Diencephalon (tissue), 1 donor: ENCODE measurements around the gene CHMP1B. TPM values are rescaled to one million over a fixed set of nuclear protein-coding genes. Genes with fewer than 3 reads are reported as not detected.

ENCODE experiments used
- total RNA-seq: library from RNA; depleted of rRNA; stranded (reverse); fragments of >200 nt; gene quantifications from one replicate; pipeline ENCODE4 v1.2.3, GENCODE V29; 2014

Gene CHMP1B, protein sequence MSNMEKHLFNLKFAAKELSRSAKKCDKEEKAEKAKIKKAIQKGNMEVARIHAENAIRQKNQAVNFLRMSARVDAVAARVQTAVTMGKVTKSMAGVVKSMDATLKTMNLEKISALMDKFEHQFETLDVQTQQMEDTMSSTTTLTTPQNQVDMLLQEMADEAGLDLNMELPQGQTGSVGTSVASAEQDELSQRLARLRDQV
- total RNA-seq: 49.8 TPM

DNA sequence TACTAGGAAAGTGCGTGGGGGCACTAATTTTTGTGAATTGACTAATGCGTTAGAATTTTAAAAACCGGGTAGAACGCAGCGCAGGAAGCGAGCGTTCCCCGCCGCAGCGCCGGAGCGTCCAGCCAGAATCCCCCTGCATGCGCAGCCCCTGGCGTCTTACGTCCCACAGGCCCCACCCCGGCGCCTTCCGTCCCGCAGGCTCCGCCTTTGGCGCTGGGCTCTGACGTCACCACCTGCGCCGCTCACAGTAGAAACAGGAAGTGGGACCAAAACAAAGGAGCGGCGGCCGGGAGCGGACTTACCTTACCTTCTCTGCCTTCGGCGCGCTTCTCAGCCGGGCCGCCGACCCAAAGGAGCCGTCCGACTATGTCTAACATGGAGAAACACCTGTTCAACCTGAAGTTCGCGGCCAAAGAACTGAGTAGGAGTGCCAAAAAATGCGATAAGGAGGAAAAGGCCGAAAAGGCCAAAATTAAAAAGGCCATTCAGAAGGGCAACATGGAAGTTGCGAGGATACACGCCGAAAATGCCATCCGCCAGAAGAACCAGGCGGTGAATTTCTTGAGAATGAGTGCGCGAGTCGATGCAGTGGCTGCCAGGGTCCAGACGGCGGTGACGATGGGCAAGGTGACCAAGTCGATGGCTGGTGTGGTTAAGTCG lies at the start of gene CHMP1B:
CHMP1B (plus strand) TSS at position 268 of the 660 bp plus-strand sequence; CDS start at position 367, 99 bp downstream.

Other genes with a start within 250 kb of the CHMP1B start
- gene SLC35G4, start 241.8 kb upstream of the CHMP1B start, total RNA-seq: not detected
- gene GNAL, start 162.1 kb upstream of the CHMP1B start, total RNA-seq: 122 TPM
- 23.5 TPM for gene MPPE1, start 56.9 kb downstream of the CHMP1B start, total RNA-seq
- gene IMPA2, start 130.1 kb downstream of the CHMP1B start, total RNA-seq: 3.5 TPM
- 0.23 TPM for gene ANKRD62, start 242.4 kb downstream of the CHMP1B start, total RNA-seq